ENCODE measurements around the gene CSNK1G1. TPM values are rescaled to one million over a fixed set of nuclear protein-coding genes. Genes with fewer than 3 reads are reported as not detected.
A peak's percentile ranks its signal among the peaks of the same experiment; 100 is the strongest.

CSNK1G1 gene
- total RNA-seq, 4 donors from 2014 or later, result 16.5 to 41.8 (median 33.3) TPM

DNA sequence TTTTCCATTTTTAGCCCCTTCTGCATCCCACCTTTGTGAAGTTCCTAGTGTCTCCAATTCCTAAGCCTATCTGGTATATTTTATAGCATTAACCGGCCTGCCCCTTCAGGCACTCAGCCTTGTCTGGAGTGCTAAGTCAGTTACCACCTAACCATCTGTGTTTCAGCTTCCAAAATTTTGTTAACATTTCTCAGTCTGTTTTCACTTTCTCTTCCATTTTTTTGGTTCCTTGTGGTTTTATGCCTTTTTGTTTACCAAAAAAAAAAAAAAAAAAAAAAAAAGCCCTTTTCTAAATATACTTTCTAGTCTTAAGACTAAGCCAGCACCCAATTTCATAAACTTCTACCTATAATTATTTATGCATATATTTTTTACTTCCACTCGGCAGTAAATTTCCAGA lies 92.4 kb downstream of the CSNK1G1 start:
- H3K27ac ChIP-seq, result no peak overlapping the region
- TF ChIP-seq CTCF (IDR thresholded peaks at IDR 0.05), result no peak
- TF ChIP-seq POLR2A (IDR thresholded peaks at IDR 0.05), result no peak
- DNase-seq, result no peak

DNA sequence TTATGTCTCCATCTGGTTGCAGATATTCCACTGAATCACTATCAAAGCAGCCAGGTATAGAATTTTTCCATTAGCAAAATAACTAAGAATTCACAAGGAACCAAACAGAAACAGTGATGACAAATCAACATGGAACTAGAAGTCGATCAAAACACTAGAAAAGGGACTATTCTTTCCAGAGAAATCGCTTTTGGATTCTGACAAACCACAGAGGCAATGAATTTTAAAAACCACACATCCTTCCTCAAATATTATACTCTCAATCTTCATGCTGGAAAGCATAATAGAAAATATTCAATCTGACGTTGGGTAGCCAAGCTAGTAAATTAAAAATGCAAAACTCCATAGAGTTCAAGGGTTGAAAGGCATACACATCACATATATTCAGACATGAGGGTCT lies 99.9 kb downstream of the CSNK1G1 start:
- TF ChIP-seq CTCF (IDR thresholded peaks at IDR 0.05) (no peak), POLR2A (IDR thresholded peaks at IDR 0.05) (no peak)
- Histone ChIP-seq H3K4me1 (no peaks in the 10 kb centered on the region), H3K4me3 (no peak overlapping the region), H3K9me3 (no peaks in the 10 kb centered on the region), H3K36me3 (no peaks in the 10 kb centered on the region), H3K27ac (no peak overlapping the region), H3K27me3 (no peaks in the 10 kb centered on the region)
- no peak for DNase-seq
- intact Hi-C loops (cut with DNase I; ENCODE audit: low total_unique reads), result no loop called here

More for the DNA sequence above, 92.4 kb downstream of the CSNK1G1 start:
- Histone ChIP-seq H3K4me3 (no peak overlapping the region), H3K36me3 (no peaks in the 10 kb centered on the region), H3K27me3 (no peaks in the 10 kb centered on the region), H3K4me1 (no peaks in the 10 kb centered on the region), H3K9me3 (no peaks in the 10 kb centered on the region)
- intact Hi-C loops (cut with DNase I; ENCODE audit: low total_unique reads), result no loop called here

GRCh38 chr15:64251658-64252057 lies 104.3 kb downstream of the CSNK1G1 start:
- intact Hi-C loops (cut with DNase I; ENCODE audit: low total_unique reads), result no loop called here
- TF ChIP-seq POLR2A (IDR thresholded peaks at IDR 0.05) (no peak), CTCF (IDR thresholded peaks at IDR 0.05) (no peak)
- H3K27ac ChIP-seq, result no peak overlapping the region
- DNase-seq, result no peak
- H3K4me3 ChIP-seq, result no peak overlapping the region
- no peaks in the 10 kb centered on the region for H3K27me3 ChIP-seq
- H3K4me1 ChIP-seq, result no peaks in the 10 kb centered on the region
- no peaks in the 10 kb centered on the region for H3K36me3 ChIP-seq
- H3K9me3 ChIP-seq, result no peaks in the 10 kb centered on the region

- no peak for DNase-seq
- Histone ChIP-seq H3K4me1 (no peaks in the 10 kb centered on the region), H3K27ac (no peak overlapping the region), H3K4me3 (no peak overlapping the region), H3K9me3 (no peaks in the 10 kb centered on the region), H3K36me3 (no peaks in the 10 kb centered on the region), H3K27me3 (no peaks in the 10 kb centered on the region)
- TF ChIP-seq POLR2A (IDR thresholded peaks at IDR 0.05) (no peak), CTCF (IDR thresholded peaks at IDR 0.05) (no peak)
- intact Hi-C loops (cut with DNase I; ENCODE audit: low total_unique reads), result no loop called here
Observed at GRCh38 chr15:64251121-64251520, 104.9 kb downstream of the CSNK1G1 start.

DNA sequence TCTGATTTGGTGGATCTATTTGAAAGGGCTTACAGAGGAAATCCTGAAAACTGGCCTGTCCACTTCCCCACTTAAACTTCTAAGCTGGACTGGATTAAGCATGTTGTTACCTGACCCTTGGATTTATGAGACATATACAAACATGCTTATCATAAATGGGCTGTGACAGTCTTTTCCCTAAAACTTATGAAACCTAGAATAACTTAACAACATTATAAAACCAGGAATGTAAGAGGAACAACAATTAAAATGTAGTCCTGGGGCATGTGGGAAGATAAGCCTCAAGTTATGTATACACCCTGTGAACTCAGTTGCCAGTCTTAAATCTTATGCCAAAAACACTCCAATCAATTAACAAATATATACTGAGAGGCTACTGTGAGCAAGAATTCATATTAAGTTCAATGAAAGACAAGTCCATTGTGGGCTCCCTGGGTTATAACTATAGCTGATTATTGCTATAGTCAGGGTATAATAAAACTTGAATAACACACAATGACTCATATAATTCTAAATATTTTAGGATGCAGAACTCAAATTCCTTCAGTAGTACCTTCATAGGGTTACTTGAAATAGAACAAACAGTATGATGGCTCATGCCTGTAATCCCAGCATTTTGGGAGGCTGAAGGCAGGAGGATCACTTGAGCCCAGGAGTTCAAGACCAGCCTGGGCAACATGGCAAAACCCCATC lies 105.9 kb downstream of the CSNK1G1 start:
- DNase-seq, result no peak
- intact Hi-C loops (cut with DNase I; ENCODE audit: low total_unique reads), result no loop called here
- no peaks in the 10 kb centered on the region for H3K4me1 ChIP-seq
- TF ChIP-seq CTCF (IDR thresholded peaks at IDR 0.05) (no peak), POLR2A (IDR thresholded peaks at IDR 0.05) (no peak)
- no peaks in the 10 kb centered on the region for H3K36me3 ChIP-seq
- no peaks in the 10 kb centered on the region for H3K27me3 ChIP-seq
- peak overlapping the region; percentile 68 to 90 for H3K27ac ChIP-seq
- H3K4me3 ChIP-seq, result no peak overlapping the region
- H3K9me3 ChIP-seq, result no peaks in the 10 kb centered on the region

All from uterus (tissue), 4 donors.